ENCODE measurements around the gene SLC22A14.
"Not testable (repeated sequence)": the region's sequence is repeated elsewhere in the genome, so short reads cannot be mapped to it uniquely, and the experiment has no call there.

The SLC22A14 gene

GRCh38 chr3:38313263-38313662 lies 31.2 kb downstream of the SLC22A14 start:
- H3K36me3 ChIP-seq (ENCODE audit: control insufficient read depth, insufficient read depth, low read length), result no peaks in the 10 kb centered on the region
- no peaks in the 10 kb centered on the region for H3K27me3 ChIP-seq (ENCODE audit: control insufficient read depth, insufficient read depth, low read length)
- H3K4me1 ChIP-seq (ENCODE audit: control insufficient read depth, insufficient read depth, low read length), result peaks cover 3% of the 10 kb centered on the region
- H3K9me3 ChIP-seq (ENCODE audit: control insufficient read depth, insufficient read depth, low read length), result no peaks in the 10 kb centered on the region
- DNase-seq (ENCODE audit: low read depth, low spot score), result no peak
- no CpG with 5 or more reads among the region's 5 CpGs for WGBS (ENCODE audit: insufficient coverage, insufficient read length)
- H3K27ac ChIP-seq (ENCODE audit: low read length), result no peak overlapping the region
- H3K4me3 ChIP-seq (ENCODE audit: low read length), result no peak overlapping the region

GRCh38 chr3:38313695-38314094 lies 31.6 kb downstream of the SLC22A14 start:
- Histone ChIP-seq H3K4me3 (ENCODE audit: low read length) (no peak overlapping the region), H3K27me3 (ENCODE audit: control insufficient read depth, insufficient read depth, low read length) (no peaks in the 10 kb centered on the region), H3K9me3 (ENCODE audit: control insufficient read depth, insufficient read depth, low read length) (no peaks in the 10 kb centered on the region), H3K36me3 (ENCODE audit: control insufficient read depth, insufficient read depth, low read length) (no peaks in the 10 kb centered on the region), H3K27ac (ENCODE audit: low read length) (no peak overlapping the region), H3K4me1 (ENCODE audit: control insufficient read depth, insufficient read depth, low read length) (peaks cover 3% of the 10 kb centered on the region)
- no CpG with 5 or more reads among the region's 11 CpGs for WGBS (ENCODE audit: insufficient coverage, insufficient read length)
- no peak for DNase-seq (ENCODE audit: low read depth, low spot score)

- Histone ChIP-seq H3K4me3 (ENCODE audit: low read length) (no peak overlapping the region), H3K4me1 (ENCODE audit: control insufficient read depth, insufficient read depth, low read length) (peaks cover 3% of the 10 kb centered on the region), H3K9me3 (ENCODE audit: control insufficient read depth, insufficient read depth, low read length) (no peaks in the 10 kb centered on the region), H3K27ac (ENCODE audit: low read length) (no peak overlapping the region), H3K36me3 (ENCODE audit: control insufficient read depth, insufficient read depth, low read length) (no peaks in the 10 kb centered on the region), H3K27me3 (ENCODE audit: control insufficient read depth, insufficient read depth, low read length) (no peaks in the 10 kb centered on the region)
- no peak for DNase-seq (ENCODE audit: low read depth, low spot score)
- WGBS (ENCODE audit: insufficient coverage, insufficient read length), result no CpG with 5 or more reads among the region's 4 CpGs
These were observed 32.1 kb downstream of the SLC22A14 start for GRCh38 chr3:38314112-38314763.

- H3K4me1 ChIP-seq (ENCODE audit: control insufficient read depth, insufficient read depth, low read length), result peaks cover 3% of the 10 kb centered on the region
- H3K36me3 ChIP-seq (ENCODE audit: control insufficient read depth, insufficient read depth, low read length), result no peaks in the 10 kb centered on the region
- no peak overlapping the region for H3K4me3 ChIP-seq (ENCODE audit: low read length)
- no peaks in the 10 kb centered on the region for H3K9me3 ChIP-seq (ENCODE audit: control insufficient read depth, insufficient read depth, low read length)
- H3K27ac ChIP-seq (ENCODE audit: low read length), result no peak overlapping the region
- WGBS (ENCODE audit: insufficient coverage, insufficient read length), result no CpG with 5 or more reads among the region's 5 CpGs
- DNase-seq (ENCODE audit: low read depth, low spot score), result no peak
- no peaks in the 10 kb centered on the region for H3K27me3 ChIP-seq (ENCODE audit: control insufficient read depth, insufficient read depth, low read length)
These were observed 32.8 kb downstream of the SLC22A14 start for GRCh38 chr3:38314764-38315487.

- WGBS (ENCODE audit: insufficient coverage, insufficient read length), result no CpG with 5 or more reads among the region's 10 CpGs
- DNase-seq (ENCODE audit: low read depth, low spot score), result no peak
- Histone ChIP-seq H3K4me3 (ENCODE audit: low read length) (no peak overlapping the region), H3K27ac (ENCODE audit: low read length) (no peak overlapping the region), H3K36me3 (ENCODE audit: control insufficient read depth, insufficient read depth, low read length) (no peaks in the 10 kb centered on the region), H3K9me3 (ENCODE audit: control insufficient read depth, insufficient read depth, low read length) (no peaks in the 10 kb centered on the region), H3K4me1 (ENCODE audit: control insufficient read depth, insufficient read depth, low read length) (peaks cover 3% of the 10 kb centered on the region), H3K27me3 (ENCODE audit: control insufficient read depth, insufficient read depth, low read length) (no peaks in the 10 kb centered on the region)
These were observed 33.6 kb downstream of the SLC22A14 start for GRCh38 chr3:38315488-38316230.

- Histone ChIP-seq H3K4me1 (ENCODE audit: control insufficient read depth, insufficient read depth, low read length) (peaks cover 3% of the 10 kb centered on the region), H3K9me3 (ENCODE audit: control insufficient read depth, insufficient read depth, low read length) (no peaks in the 10 kb centered on the region), H3K4me3 (ENCODE audit: low read length) (no peak overlapping the region), H3K27ac (ENCODE audit: low read length) (no peak overlapping the region), H3K27me3 (ENCODE audit: control insufficient read depth, insufficient read depth, low read length) (no peaks in the 10 kb centered on the region), H3K36me3 (ENCODE audit: control insufficient read depth, insufficient read depth, low read length) (no peaks in the 10 kb centered on the region)
- DNase-seq (ENCODE audit: low read depth, low spot score), result no peak
- no CpG with 5 or more reads among the region's 22 CpGs for WGBS (ENCODE audit: insufficient coverage, insufficient read length)
These were observed 34.5 kb downstream of the SLC22A14 start for GRCh38 chr3:38316356-38317191.

GRCh38 chr3:38317192-38317759 lies 35.2 kb downstream of the SLC22A14 start:
- Histone ChIP-seq H3K4me3 (ENCODE audit: low read length) (no peak overlapping the region), H3K36me3 (ENCODE audit: control insufficient read depth, insufficient read depth, low read length) (no peaks in the 10 kb centered on the region), H3K9me3 (ENCODE audit: control insufficient read depth, insufficient read depth, low read length) (no peaks in the 10 kb centered on the region), H3K27me3 (ENCODE audit: control insufficient read depth, insufficient read depth, low read length) (no peaks in the 10 kb centered on the region), H3K27ac (ENCODE audit: low read length) (no peak overlapping the region), H3K4me1 (ENCODE audit: control insufficient read depth, insufficient read depth, low read length) (peaks cover 3% of the 10 kb centered on the region)
- WGBS (ENCODE audit: insufficient coverage, insufficient read length), result no CpG with 5 or more reads among the region's 7 CpGs
- DNase-seq (ENCODE audit: low read depth, low spot score), result no peak

- peaks cover 3% of the 10 kb centered on the region for H3K4me1 ChIP-seq (ENCODE audit: control insufficient read depth, insufficient read depth, low read length)
- no CpG with 5 or more reads among the region's 8 CpGs for WGBS (ENCODE audit: insufficient coverage, insufficient read length)
- H3K36me3 ChIP-seq (ENCODE audit: control insufficient read depth, insufficient read depth, low read length), result no peaks in the 10 kb centered on the region
- no peaks in the 10 kb centered on the region for H3K27me3 ChIP-seq (ENCODE audit: control insufficient read depth, insufficient read depth, low read length)
- no peak overlapping the region for H3K4me3 ChIP-seq (ENCODE audit: low read length)
- no peak for DNase-seq (ENCODE audit: low read depth, low spot score)
- no peak overlapping the region for H3K27ac ChIP-seq (ENCODE audit: low read length)
- no peaks in the 10 kb centered on the region for H3K9me3 ChIP-seq (ENCODE audit: control insufficient read depth, insufficient read depth, low read length)
These were observed 36.9 kb downstream of the SLC22A14 start for GRCh38 chr3:38318766-38319671.

GRCh38 chr3:38320638-38321037 lies 38.5 kb downstream of the SLC22A14 start:
- H3K4me3 ChIP-seq (ENCODE audit: low read length); H3K27me3 ChIP-seq (ENCODE audit: control insufficient read depth, insufficient read depth, low read length); H3K27ac ChIP-seq (ENCODE audit: low read length); H3K4me1 ChIP-seq (ENCODE audit: control insufficient read depth, insufficient read depth, low read length); H3K9me3 ChIP-seq (ENCODE audit: control insufficient read depth, insufficient read depth, low read length); H3K36me3 ChIP-seq (ENCODE audit: control insufficient read depth, insufficient read depth, low read length); DNase-seq (ENCODE audit: low read depth, low spot score): not testable (repeated sequence)
- no CpG with 5 or more reads among the region's 4 CpGs for WGBS (ENCODE audit: insufficient coverage, insufficient read length)
